Panc1 (cell line): ENCODE results near the gene PPARG.

ENCODE experiments used
- POLR2AphosphoS5 ChIP-seq: IDR thresholded peaks from 2 replicates; pipeline ENCODE4 v1.6.1; 2012; ENCODE audit warnings: mild to moderate bottlenecking, low read depth, low read length, moderate library complexity
- SIN3A ChIP-seq: IDR thresholded peaks from 2 replicates; pipeline ENCODE4 v1.6.1; 2012; ENCODE audit warnings: low read depth, mild to moderate bottlenecking, low read length, moderate library complexity, borderline replicate concordance; ENCODE audit not compliant: insufficient read depth
- TF ChIP-seq, protein P1 (sequence below): fragments of 450-650 bp; IDR thresholded peaks from 2 replicates; pipeline ENCODE4 v1.5.1; 2017; ENCODE audit warnings: mild to moderate bottlenecking
- TF ChIP-seq, protein P2 (sequence below), 2 experiments: IDR thresholded peaks; 2 replicates each; pipeline ENCODE4 v1.6.1; 2011 to 2012; ENCODE audit warnings: low read depth in 2 of 2, control low read depth in 1 of 2, low read length in 1 of 2, mild to moderate bottlenecking in 1 of 2, moderate library complexity in 1 of 2; ENCODE audit not compliant: insufficient read depth in 1 of 2

DNA sequence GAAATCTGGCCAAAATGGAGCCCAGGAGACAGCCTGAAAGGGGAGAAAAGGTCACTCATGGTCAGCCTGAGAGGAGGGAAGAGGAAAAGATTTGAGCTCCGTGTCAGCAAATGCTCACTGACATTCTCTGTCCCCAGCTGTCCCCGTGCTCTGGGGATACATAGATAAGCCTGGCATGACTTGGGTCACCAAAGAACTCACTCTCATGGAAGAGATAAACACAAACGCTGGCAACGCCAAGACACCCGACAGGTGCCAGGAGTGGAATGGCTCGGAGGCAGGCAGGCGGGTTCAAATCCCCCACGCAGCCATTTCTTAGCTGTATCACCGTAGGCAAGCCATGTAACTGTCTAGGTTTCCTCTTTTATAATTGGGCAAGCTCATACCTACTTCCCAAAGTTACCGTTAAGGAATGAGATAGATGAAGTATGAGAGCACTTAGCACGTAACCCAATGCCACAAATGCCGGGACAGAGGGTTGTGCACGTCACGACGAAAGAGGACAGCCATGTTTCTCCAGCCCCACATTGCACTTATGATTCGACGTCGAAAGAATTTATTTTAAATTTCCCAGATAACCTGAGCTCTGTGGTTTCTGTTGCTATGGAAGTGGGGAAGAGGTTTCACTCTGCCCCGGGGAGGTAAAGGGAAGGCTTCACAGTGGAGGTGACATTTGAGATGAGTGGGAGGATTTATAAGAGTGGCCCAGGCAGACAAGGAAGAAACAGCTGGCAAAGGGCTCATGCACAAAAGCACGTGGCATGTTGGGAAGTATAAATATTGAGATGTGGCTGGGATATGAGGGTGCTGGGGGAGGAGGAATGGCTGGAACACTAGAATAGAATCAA is 154.0 kb downstream of the PPARG start:
- TF ChIP-seq POLR2AphosphoS5 (no peak), SIN3A (no peak)
- TF ChIP-seq, protein P1, sequence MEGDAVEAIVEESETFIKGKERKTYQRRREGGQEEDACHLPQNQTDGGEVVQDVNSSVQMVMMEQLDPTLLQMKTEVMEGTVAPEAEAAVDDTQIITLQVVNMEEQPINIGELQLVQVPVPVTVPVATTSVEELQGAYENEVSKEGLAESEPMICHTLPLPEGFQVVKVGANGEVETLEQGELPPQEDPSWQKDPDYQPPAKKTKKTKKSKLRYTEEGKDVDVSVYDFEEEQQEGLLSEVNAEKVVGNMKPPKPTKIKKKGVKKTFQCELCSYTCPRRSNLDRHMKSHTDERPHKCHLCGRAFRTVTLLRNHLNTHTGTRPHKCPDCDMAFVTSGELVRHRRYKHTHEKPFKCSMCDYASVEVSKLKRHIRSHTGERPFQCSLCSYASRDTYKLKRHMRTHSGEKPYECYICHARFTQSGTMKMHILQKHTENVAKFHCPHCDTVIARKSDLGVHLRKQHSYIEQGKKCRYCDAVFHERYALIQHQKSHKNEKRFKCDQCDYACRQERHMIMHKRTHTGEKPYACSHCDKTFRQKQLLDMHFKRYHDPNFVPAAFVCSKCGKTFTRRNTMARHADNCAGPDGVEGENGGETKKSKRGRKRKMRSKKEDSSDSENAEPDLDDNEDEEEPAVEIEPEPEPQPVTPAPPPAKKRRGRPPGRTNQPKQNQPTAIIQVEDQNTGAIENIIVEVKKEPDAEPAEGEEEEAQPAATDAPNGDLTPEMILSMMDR, result no peak
- TF ChIP-seq, protein P2, sequence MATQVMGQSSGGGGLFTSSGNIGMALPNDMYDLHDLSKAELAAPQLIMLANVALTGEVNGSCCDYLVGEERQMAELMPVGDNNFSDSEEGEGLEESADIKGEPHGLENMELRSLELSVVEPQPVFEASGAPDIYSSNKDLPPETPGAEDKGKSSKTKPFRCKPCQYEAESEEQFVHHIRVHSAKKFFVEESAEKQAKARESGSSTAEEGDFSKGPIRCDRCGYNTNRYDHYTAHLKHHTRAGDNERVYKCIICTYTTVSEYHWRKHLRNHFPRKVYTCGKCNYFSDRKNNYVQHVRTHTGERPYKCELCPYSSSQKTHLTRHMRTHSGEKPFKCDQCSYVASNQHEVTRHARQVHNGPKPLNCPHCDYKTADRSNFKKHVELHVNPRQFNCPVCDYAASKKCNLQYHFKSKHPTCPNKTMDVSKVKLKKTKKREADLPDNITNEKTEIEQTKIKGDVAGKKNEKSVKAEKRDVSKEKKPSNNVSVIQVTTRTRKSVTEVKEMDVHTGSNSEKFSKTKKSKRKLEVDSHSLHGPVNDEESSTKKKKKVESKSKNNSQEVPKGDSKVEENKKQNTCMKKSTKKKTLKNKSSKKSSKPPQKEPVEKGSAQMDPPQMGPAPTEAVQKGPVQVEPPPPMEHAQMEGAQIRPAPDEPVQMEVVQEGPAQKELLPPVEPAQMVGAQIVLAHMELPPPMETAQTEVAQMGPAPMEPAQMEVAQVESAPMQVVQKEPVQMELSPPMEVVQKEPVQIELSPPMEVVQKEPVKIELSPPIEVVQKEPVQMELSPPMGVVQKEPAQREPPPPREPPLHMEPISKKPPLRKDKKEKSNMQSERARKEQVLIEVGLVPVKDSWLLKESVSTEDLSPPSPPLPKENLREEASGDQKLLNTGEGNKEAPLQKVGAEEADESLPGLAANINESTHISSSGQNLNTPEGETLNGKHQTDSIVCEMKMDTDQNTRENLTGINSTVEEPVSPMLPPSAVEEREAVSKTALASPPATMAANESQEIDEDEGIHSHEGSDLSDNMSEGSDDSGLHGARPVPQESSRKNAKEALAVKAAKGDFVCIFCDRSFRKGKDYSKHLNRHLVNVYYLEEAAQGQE (IDR thresholded peaks at IDR 0.05; ENCODE audit: insufficient read depth in 1 of 2, low read depth in 2 of 2, low read length in 1 of 2), result no peak
